Caco-2 (cell line): ENCODE data around the gene PRPF18. TPM values are rescaled to one million over a fixed set of nuclear protein-coding genes. Genes with fewer than 3 reads are reported as not detected.

Source experiments
- BruUV-seq: library from RNA; stranded (reverse); fragments of 400-500 nt; replicated peaks from 2 replicates; lab custom pipeline; 2021; lab: Mats Ljungman, UMichigan
- CTCF ChIA-PET: fragments of 300-600 bp; sonication (Branson Sonifier 250); formaldehyde crosslinking; loops from one replicate; lab custom pipeline; 2022; ENCODE audit warnings: antibody characterized with exemption; lab: Charles Lee
- POLR2A ChIA-PET: fragments of 300-600 bp; sonication (Branson Sonifier 250); formaldehyde crosslinking; loops from one replicate; lab custom pipeline; 2022; ENCODE audit warnings: antibody characterized with exemption; lab: Charles Lee
- DNase-seq, 2 experiments: peaks; one replicate each; pipeline versions ENCODE4 v3.0.0 to v3.0.0-alpha.2; 2020 to 2022
- H3K27me3 ChIP-seq: replicated peaks from 2 replicates; pipeline ENCODE4 v1.6.0; 2011; ENCODE audit warnings: low read length; ENCODE audit not compliant: control insufficient read depth, insufficient read depth
- H3K36me3 ChIP-seq: 2 replicates; pipeline ENCODE4 v1.5.1; 2011; ENCODE audit warnings: low read length; ENCODE audit not compliant: control insufficient read depth, insufficient read depth
- H3K4me1 ChIP-seq: fragments of 250-450 bp; sonication (Bioruptor Pico); 2 replicates; pipeline ENCODE4 v1.5.1; 2020; ENCODE audit warnings: mild to moderate bottlenecking
- H3K4me3 ChIP-seq: 2 replicates; pipeline ENCODE4 v1.5.1; 2011; ENCODE audit warnings: low read depth, mild to moderate bottlenecking, control low read depth, low read length
- H3K9me3 ChIP-seq: fragments of 250-450 bp; sonication (Bioruptor Pico); 2 replicates; pipeline ENCODE4 v1.5.1; 2020; ENCODE audit warnings: mild to moderate bottlenecking, moderate library complexity
- H3K27ac Mint-ChIP-seq: one replicate; pipeline ENCODE4 v1.8.0; 2022; ENCODE audit warnings: mixed read lengths; ENCODE audit not compliant: unreplicated experiment
- H3K27me3 Mint-ChIP-seq: one replicate; pipeline ENCODE4 v1.8.0; 2022; ENCODE audit warnings: mixed read lengths; ENCODE audit not compliant: insufficient read depth, unreplicated experiment
- H3K36me3 Mint-ChIP-seq: one replicate; pipeline ENCODE4 v1.8.0; 2022; ENCODE audit warnings: mild to moderate bottlenecking, mixed read lengths; ENCODE audit not compliant: insufficient read depth, unreplicated experiment
- H3K4me1 Mint-ChIP-seq: one replicate; pipeline ENCODE4 v1.8.0; 2022; ENCODE audit warnings: low read depth, mixed read lengths; ENCODE audit not compliant: unreplicated experiment
- H3K4me3 Mint-ChIP-seq: one replicate; pipeline ENCODE4 v1.8.0; 2022; ENCODE audit warnings: mild to moderate bottlenecking, moderate library complexity, mixed read lengths; ENCODE audit not compliant: unreplicated experiment
- H3K9me3 Mint-ChIP-seq: one replicate; pipeline ENCODE4 v1.8.0; 2022; ENCODE audit warnings: mixed read lengths; ENCODE audit not compliant: unreplicated experiment
- CTCF ChIP-seq, 2 experiments: fragments of 200-600 bp in 1 of 2; IDR thresholded peaks; 1 replicate in 1 of 2; 2 replicates in 1 of 2; pipeline versions ENCODE4 v1.5.1 to v1.8.0; 2011 to 2022; ENCODE audit warnings: antibody characterized with exemption in 1 of 2, control low read depth in 1 of 2, inconsistent platforms in 1 of 2, low read depth in 1 of 2, low read length in 1 of 2, mild to moderate bottlenecking in 1 of 2, moderate library complexity in 1 of 2; ENCODE audit not compliant: insufficient read depth in 1 of 2, severe bottlenecking in 1 of 2, unreplicated experiment in 1 of 2
- intact Hi-C: fragments of 100-400 bp; cut with micrococcal nuclease; formaldehyde crosslinking; loops from one replicate; pipeline ENCODE4 v1.10.0; 2022; ENCODE audit not compliant: unreplicated experiment
- total RNA-seq: library from RNA; stranded (reverse); gene quantifications from 2 replicates; pipeline ENCODE4 v1.2.3, GENCODE V29; 2022

PRPF18 gene
- total RNA-seq, 1 experiment from 2014 or later, result 31.0 TPM

GRCh38 chr10:13585195-13585751 lies 1.5 kb upstream of the PRPF18 start:
- intact Hi-C loops, result loop anchor here (5.0 kb wide), 1 partner anchor 58 kb away; the partner anchor contains the start of gene BEND7
- Histone ChIP-seq H3K36me3 (no peaks in the 10 kb centered on the region), H3K27me3 (peaks cover 2% of the 10 kb centered on the region; the same call in 1 of the 2 replicates), H3K9me3 (no peaks in the 10 kb centered on the region), H3K4me3 (no peak overlapping the region), H3K4me1 (no peaks in the 10 kb centered on the region)
- Mint-ChIP-seq H3K9me3 (no peaks in the 10 kb centered on the region), H3K27me3 (peaks cover 12% of the 10 kb centered on the region), H3K27ac (no peak overlapping the region), H3K4me3 (no peak overlapping the region), H3K36me3 (peaks cover 6% of the 10 kb centered on the region), H3K4me1 (no peaks in the 10 kb centered on the region)
- no peak for TF ChIP-seq CTCF (IDR thresholded peaks at IDR 0.05; ENCODE audit: insufficient read depth in 1 of 2, low read depth in 1 of 2, low read length in 1 of 2, severe bottlenecking in 1 of 2, unreplicated experiment in 1 of 2)
- DNase-seq, result no peak
- CTCF ChIA-PET, result interaction anchor here (0.7 to 2.5 kb wide), 2 partner anchors 48 to 213 kb away, joined by 3 to 6 read pairs; no protein-coding TSS in a partner anchor
- BruUV-seq, result no TSS peak
- POLR2A ChIA-PET, result interaction anchor here (0.6 kb wide), 1 partner anchor 231 kb away, joined by 5 read pairs; no protein-coding TSS in a partner anchor

- H3K36me3 Mint-ChIP-seq, result peaks cover 6% of the 10 kb centered on the region
- no peak overlapping the region for H3K27ac Mint-ChIP-seq
- Histone ChIP-seq H3K27me3 (no peaks in the 10 kb centered on the region; the same call in 1 of the 2 replicates), H3K36me3 (no peaks in the 10 kb centered on the region), H3K4me1 (no peaks in the 10 kb centered on the region), H3K9me3 (no peaks in the 10 kb centered on the region), H3K4me3 (no peak overlapping the region)
- intact Hi-C loops, result loop anchor here (1.0 to 5.0 kb wide), 2 partner anchors 59 to 214 kb away; partner anchors contain the start of gene BEND7
- ChIA-PET CTCF (interaction anchor here (1.2 to 2.5 kb wide), 3 partner anchors 20 to 214 kb away, joined by 3 to 6 read pairs (median 6); no protein-coding TSS in a partner anchor), POLR2A (interaction anchor here (0.5 kb wide), 1 partner anchor 19 kb away, joined by 7 read pairs; no protein-coding TSS in a partner anchor)
- H3K9me3 Mint-ChIP-seq, result no peaks in the 10 kb centered on the region
- H3K4me3 Mint-ChIP-seq, result no peak overlapping the region
- no peaks in the 10 kb centered on the region for H3K4me1 Mint-ChIP-seq
- H3K27me3 Mint-ChIP-seq, result peaks cover 6% of the 10 kb centered on the region
- DNase-seq, result no peak
- no peak for TF ChIP-seq CTCF (IDR thresholded peaks at IDR 0.05; ENCODE audit: insufficient read depth in 1 of 2, low read depth in 1 of 2, low read length in 1 of 2, severe bottlenecking in 1 of 2, unreplicated experiment in 1 of 2)
- no TSS peak for BruUV-seq
Observed at GRCh38 chr10:13585943-13586342, 822 bp upstream of the PRPF18 start.

GRCh38 chr10:13587391-13587790 lies 626 bp downstream of the PRPF18 start:
- POLR2A ChIA-PET, result no interaction called here
- Histone ChIP-seq H3K4me3 (peak overlapping the region; percentile 82), H3K27me3 (no peaks in the 10 kb centered on the region; the same call in 1 of the 2 replicates), H3K36me3 (no peaks in the 10 kb centered on the region), H3K4me1 (no peaks in the 10 kb centered on the region), H3K9me3 (no peaks in the 10 kb centered on the region)
- H3K4me1 Mint-ChIP-seq, result no peaks in the 10 kb centered on the region
- BruUV-seq, result TSS peak; percentile 66
- DNase-seq, result peak in 1 of 2 experiments; percentile 53
- CTCF ChIA-PET, result interaction anchor here (1.0 to 2.5 kb wide), 4 partner anchors 11 to 285 kb away, joined by 3 to 6 read pairs (median 3); no protein-coding TSS in a partner anchor
- no peaks in the 10 kb centered on the region for H3K9me3 Mint-ChIP-seq
- H3K4me3 Mint-ChIP-seq, result peak overlapping the region; percentile 95
- TF ChIP-seq CTCF (IDR thresholded peaks at IDR 0.05; ENCODE audit: insufficient read depth in 1 of 2, low read depth in 1 of 2, low read length in 1 of 2, severe bottlenecking in 1 of 2, unreplicated experiment in 1 of 2), result no peak
- peaks cover 5% of the 10 kb centered on the region for H3K27me3 Mint-ChIP-seq
- H3K36me3 Mint-ChIP-seq, result peaks cover 12% of the 10 kb centered on the region
- intact Hi-C loops, result loop anchor here (5.0 kb wide), 1 partner anchor 60 kb away; the partner anchor contains the start of gene BEND7
- H3K27ac Mint-ChIP-seq, result peak overlapping the region; percentile 88
